ENCODE measurements around the gene BAIAP2.

The BAIAP2 gene, protein sequence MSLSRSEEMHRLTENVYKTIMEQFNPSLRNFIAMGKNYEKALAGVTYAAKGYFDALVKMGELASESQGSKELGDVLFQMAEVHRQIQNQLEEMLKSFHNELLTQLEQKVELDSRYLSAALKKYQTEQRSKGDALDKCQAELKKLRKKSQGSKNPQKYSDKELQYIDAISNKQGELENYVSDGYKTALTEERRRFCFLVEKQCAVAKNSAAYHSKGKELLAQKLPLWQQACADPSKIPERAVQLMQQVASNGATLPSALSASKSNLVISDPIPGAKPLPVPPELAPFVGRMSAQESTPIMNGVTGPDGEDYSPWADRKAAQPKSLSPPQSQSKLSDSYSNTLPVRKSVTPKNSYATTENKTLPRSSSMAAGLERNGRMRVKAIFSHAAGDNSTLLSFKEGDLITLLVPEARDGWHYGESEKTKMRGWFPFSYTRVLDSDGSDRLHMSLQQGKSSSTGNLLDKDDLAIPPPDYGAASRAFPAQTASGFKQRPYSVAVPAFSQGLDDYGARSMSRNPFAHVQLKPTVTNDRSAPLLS

DNA sequence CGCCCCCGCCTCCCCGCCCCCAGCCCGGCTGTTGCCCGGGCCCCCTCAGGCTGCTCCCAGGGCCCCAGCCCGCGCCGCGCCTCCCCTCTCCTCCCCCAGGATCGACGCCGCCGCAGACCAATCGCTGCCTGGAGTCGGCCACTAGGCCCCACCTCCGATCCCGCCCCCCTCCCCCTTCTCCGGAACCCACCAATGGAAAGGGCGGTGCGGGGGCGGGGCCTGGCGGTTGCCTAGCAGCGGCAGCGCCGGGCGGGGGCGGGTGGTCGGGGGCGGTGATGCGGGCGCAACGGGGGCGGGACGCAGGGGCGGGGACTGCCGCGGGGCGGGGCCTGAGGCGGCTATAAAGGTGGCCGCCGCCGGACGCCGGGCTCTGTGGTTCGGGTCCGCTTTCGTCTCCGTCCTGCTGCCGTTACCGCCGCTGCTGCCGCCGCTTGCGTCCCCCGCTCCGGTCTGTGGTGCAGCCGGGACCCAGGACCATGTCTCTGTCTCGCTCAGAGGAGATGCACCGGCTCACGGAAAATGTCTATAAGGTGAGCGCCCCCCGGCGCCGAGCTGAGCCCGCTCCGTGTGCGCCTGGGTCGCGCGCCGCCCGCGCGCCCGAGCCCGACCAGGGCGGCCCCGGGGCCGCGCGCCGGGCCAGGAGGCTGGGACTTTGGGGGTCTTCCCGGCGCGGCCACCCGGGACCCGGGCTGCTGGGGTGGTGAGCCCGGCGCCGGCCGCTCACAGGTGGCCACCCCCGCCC, at the start of gene BAIAP2:
TSS of gene BAIAP2 (plus strand) at position 373 of the 742 bp plus-strand sequence. CDS start at position 477, 104 bp downstream.
- Histone ChIP-seq H3K9ac (peak within 1 kb of the TSS; percentile 42 to 83 (median 68); a peak in 21 of 22 replicates), H3K27ac (peak within 1 kb of the TSS in 3 of 11 experiments; percentile 14 to 52 (median 32); a peak in 5 of 22 replicates), H3K36me3 (peaks cover 0 to 18% (median 0%) of the 10 kb centered on the region in 11 experiments; a peak in 3 of 22 replicates), H3K4me2 (peak within 1 kb of the TSS; percentile 94 to 100 (median 98)), H3K9me3 (replicated peaks in 1 of 11) (no peaks in the 10 kb centered on the region), H4K20me1 (peaks cover 4 to 93% (median 45%) of the 10 kb centered on the region in 11 experiments; a peak in 20 of 22 replicates), H3K27me3 (peaks cover 76 to 97% (median 96%) of the 10 kb centered on the region in 11 experiments), H3K4me3 (peak within 1 kb of the TSS; percentile 61 to 84 (median 70)), H3K4me1 (peaks cover 26 to 59% (median 44%) of the 10 kb centered on the region in 10 experiments)
- TF ChIP-seq Cebpa-rat (IDR thresholded peaks at IDR 0.05), result no peak

DNA sequence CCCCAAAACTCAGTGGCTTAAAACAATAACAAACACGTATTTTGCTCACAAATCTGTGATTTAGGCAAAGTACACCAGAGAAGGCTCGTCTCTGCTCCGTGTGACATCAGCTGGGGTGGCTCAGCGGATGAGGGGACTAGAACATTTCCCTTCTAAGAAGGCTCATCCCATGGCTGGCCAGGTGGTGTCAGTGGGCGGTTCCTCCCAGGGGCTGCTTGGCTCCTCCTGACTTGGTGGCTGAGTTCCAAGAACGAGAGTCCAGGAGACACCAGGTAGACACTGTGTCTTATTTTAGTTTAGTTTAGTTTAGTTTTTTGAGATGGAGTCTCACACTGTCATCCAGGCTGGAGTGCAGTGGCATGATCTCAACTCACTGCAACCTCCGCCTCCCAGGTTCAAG, 48.9 kb upstream of the BAIAP2 start:
- Histone ChIP-seq H3K9me3 (replicated peaks in 1 of 11) (no peaks in the 10 kb centered on the region), H3K27ac (no peak overlapping the region), H3K4me1 (peaks cover 30 to 45% (median 36%) of the 10 kb centered on the region in 10 experiments), H3K4me2 (peak overlapping the region in 10 of 11 experiments; percentile 73 to 90 (median 86); a peak in 14 of 22 replicates), H3K4me3 (no peak overlapping the region), H3K27me3 (peaks cover 68 to 99% (median 92%) of the 10 kb centered on the region in 11 experiments), H3K9ac (no peak overlapping the region; a peak in 1 of 22 replicates), H3K36me3 (no peaks in the 10 kb centered on the region), H4K20me1 (peaks cover 0 to 35% (median 18%) of the 10 kb centered on the region in 11 experiments; a peak in 12 of 22 replicates)
- no peak for TF ChIP-seq Cebpa-rat (IDR thresholded peaks at IDR 0.05)

DNA sequence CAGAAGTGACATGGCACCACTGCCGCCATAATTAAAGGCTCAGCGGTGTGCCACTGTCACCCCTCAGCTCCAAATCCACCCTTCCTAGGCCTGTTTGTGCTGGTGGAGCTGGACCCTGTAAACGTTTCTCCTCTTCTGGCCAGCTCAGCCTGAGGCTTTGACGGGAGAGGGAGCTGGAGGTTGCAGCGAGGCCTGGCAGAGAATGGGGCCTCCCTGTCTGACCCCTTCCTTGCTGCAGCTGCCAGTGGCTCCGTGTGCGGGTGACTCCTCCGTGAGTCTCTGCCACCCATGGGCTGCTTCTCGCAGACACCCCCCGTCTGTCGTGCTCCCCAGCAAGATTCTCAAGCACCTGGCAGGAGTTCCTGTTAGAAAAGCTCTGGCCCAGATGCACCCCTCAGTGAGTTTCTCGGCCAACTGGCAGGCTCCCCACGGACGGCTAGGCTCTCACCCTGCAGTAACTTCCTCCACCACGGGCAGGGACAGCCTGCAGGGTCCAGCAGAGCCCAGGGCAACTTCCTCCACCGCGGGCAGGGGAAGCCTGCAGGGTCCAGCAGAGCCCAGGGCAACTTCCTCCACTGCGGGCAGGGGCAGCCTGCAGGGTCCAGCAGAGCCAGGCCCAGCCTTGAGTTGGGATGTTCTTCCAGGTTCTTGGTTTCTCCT, 48.0 kb upstream of the BAIAP2 start:
- Histone ChIP-seq H3K9ac (peak overlapping the region in 7 of 11 experiments; percentile 20 to 56 (median 36); a peak in 8 of 22 replicates), H3K36me3 (no peaks in the 10 kb centered on the region), H4K20me1 (peaks cover 0 to 29% (median 18%) of the 10 kb centered on the region in 11 experiments; a peak in 12 of 22 replicates), H3K9me3 (replicated peaks in 1 of 11) (no peaks in the 10 kb centered on the region), H3K4me1 (peaks cover 32 to 50% (median 36%) of the 10 kb centered on the region in 10 experiments), H3K27ac (no peak overlapping the region), H3K4me2 (peak overlapping the region; percentile 73 to 90 (median 85)), H3K27me3 (peaks cover 62 to 92% (median 87%) of the 10 kb centered on the region in 11 experiments), H3K4me3 (peak overlapping the region in 6 of 10 experiments; percentile 8 to 30 (median 15); a peak in 6 of 20 replicates)
- TF ChIP-seq Cebpa-rat (IDR thresholded peaks at IDR 0.05), result no peak

DNA sequence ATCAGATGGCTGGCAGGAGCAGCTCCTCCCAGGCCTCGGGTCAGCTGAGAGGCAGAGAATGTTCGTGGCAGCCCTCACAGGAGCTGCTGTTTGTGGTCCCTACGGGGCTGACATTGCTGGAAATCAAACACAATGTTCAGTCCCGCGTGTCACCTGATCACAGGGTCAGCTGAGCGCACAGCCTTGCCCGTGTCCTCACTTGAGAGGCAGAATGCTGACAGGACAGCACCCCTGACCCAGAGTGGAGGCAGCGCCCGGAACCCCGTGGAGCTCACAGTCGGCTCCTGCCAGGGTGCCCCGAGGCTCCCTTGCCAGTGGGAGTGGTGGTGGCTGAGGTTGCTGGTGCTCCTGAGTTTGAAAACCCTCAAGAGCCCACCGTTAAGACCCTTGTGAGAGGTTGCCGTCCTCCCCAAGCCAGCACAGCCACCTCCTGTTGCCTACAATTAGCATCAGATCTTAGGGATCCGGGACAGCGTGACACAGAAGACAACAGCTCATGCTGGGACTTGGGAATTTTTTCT, 47.0 kb upstream of the BAIAP2 start:
- H3K36me3 ChIP-seq, result no peaks in the 10 kb centered on the region
- H3K27ac ChIP-seq, result no peak overlapping the region; a peak in 1 of 22 replicates
- H3K27me3 ChIP-seq, result peaks cover 52 to 92% (median 87%) of the 10 kb centered on the region in 11 experiments
- H3K9ac ChIP-seq, result peak overlapping the region in 6 of 11 experiments; percentile 8 to 32 (median 23); a peak in 4 of 22 replicates
- peaks cover 0 to 30% (median 21%) of the 10 kb centered on the region in 11 experiments; a peak in 17 of 22 replicates for H4K20me1 ChIP-seq
- TF ChIP-seq Cebpa-rat (IDR thresholded peaks at IDR 0.05), result no peak
- no peaks in the 10 kb centered on the region for H3K9me3 ChIP-seq (replicated peaks in 1 of 11)
- peak overlapping the region in 3 of 10 experiments; percentile 17; a peak in 2 of 20 replicates for H3K4me3 ChIP-seq
- H3K4me2 ChIP-seq, result peak overlapping the region; percentile 73 to 90 (median 85); a peak in 21 of 22 replicates
- H3K4me1 ChIP-seq, result peaks cover 37 to 57% (median 41%) of the 10 kb centered on the region in 10 experiments

DNA sequence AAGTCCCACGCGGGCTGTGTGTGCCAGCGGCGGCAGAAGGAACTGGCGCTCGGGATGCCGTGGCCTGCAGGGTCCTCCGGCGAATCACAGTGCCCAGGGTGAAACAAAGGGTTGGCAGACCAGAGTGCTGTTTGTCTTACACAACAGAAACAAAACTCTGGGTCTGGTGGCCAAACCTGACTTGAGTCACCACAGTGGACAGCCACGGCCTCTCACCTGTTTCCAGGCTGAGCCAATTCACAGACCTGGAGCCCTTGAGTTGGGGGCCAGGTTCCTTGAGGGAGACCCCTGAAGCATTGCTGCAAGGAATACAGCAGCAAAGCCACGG, 45.4 kb upstream of the BAIAP2 start:
- Histone ChIP-seq H3K4me2 (peak overlapping the region; percentile 31 to 90 (median 62); a peak in 19 of 22 replicates), H3K36me3 (peaks cover 0 to 9% (median 0%) of the 10 kb centered on the region in 11 experiments; a peak in 2 of 22 replicates), H4K20me1 (peaks cover 0 to 44% (median 35%) of the 10 kb centered on the region in 11 experiments; a peak in 19 of 22 replicates), H3K27me3 (peaks cover 46 to 77% (median 73%) of the 10 kb centered on the region in 11 experiments), H3K4me1 (peaks cover 44 to 57% (median 49%) of the 10 kb centered on the region in 10 experiments), H3K9me3 (replicated peaks in 1 of 11) (no peaks in the 10 kb centered on the region), H3K4me3 (no peak overlapping the region), H3K9ac (no peak overlapping the region), H3K27ac (no peak overlapping the region)
- no peak for TF ChIP-seq Cebpa-rat (IDR thresholded peaks at IDR 0.05)

DNA sequence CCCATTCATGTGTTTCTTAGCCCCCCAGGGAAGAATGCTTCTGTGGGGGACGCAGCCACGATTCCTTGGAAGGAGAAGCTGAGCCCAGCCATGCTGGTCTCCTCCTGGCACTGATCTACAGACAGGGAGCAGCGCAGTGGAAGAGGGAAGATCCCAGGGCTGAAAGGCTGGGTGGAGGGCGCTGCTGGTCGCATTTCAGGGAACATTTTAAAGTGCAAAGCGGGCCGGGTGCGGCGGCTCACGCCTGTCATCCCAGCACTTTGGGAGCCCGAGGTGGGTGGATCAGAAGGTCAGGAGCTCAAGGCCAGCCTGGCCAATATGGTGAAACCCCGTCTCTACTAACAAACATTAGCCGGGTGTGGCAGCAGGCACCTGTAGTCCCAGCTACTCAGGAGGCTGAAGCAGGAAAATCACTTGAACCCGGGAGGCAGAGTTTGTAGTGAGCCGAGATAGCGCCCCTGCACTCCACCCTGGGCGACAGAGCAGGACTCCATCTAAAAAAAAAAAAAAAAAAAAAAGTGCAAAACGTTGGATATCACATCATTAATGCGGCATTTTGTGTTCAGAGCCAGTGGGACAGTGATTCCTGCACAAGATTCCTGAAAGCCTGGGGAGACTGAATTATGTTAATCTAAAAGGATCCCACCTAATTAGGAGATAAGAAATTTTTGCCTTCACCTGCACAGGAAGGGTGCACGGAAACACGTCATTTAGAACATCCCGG, 43.9 kb upstream of the BAIAP2 start:
- peaks cover 38 to 62% (median 58%) of the 10 kb centered on the region in 11 experiments for H3K27me3 ChIP-seq
- no peak for TF ChIP-seq Cebpa-rat (IDR thresholded peaks at IDR 0.05)
- H3K9me3 ChIP-seq (replicated peaks in 1 of 11), result no peaks in the 10 kb centered on the region
- peak overlapping the region; percentile 89 to 98 (median 93) for H3K9ac ChIP-seq
- H4K20me1 ChIP-seq, result peaks cover 0 to 54% (median 36%) of the 10 kb centered on the region in 11 experiments; a peak in 19 of 22 replicates
- peak overlapping the region; percentile 75 to 87 (median 83); a peak in 19 of 22 replicates for H3K27ac ChIP-seq
- H3K4me3 ChIP-seq, result peak overlapping the region; percentile 84 to 100 (median 99)
- peaks cover 12 to 22% (median 12%) of the 10 kb centered on the region in 11 experiments for H3K36me3 ChIP-seq
- H3K4me2 ChIP-seq, result peak overlapping the region; percentile 80 to 100 (median 96)
- peaks cover 40 to 54% (median 47%) of the 10 kb centered on the region in 10 experiments for H3K4me1 ChIP-seq

DNA sequence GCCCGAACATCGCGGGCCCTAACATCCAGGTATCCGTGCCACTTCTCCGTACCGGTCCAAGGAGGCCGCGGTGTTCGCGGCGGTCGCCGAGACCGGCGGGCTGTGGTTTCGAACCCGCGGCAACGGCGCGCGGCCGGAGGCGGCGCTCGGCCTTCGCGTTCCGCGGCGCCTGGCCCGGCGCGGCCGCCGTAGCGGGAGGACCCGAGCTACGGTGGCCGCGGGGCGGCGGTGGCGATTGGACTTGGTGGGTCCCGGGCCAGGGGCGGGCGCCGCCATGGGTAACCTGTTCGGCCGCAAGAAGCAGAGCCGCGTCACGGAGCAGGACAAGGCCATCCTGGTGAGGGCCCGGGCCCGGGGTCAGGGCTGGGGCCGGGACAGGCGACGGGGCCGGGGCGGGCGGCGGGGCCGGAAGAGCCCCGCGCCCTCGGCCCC, 43.3 kb upstream of the BAIAP2 start, which contains the start of gene CHMP6:
TSS of gene CHMP6 (plus strand) at position 197 of the 432 bp plus-strand sequence. CDS start at position 275, 78 bp downstream.
- Histone ChIP-seq H3K36me3 (peaks cover 18 to 28% (median 18%) of the 10 kb centered on the region in 11 experiments), H3K27me3 (peaks cover 32 to 56% (median 52%) of the 10 kb centered on the region in 11 experiments), H3K4me2 (peak within 1 kb of the TSS; percentile 83 to 100 (median 97)), H3K9ac (peak within 1 kb of the TSS; percentile 89 to 98 (median 93)), H3K4me1 (peaks cover 34 to 48% (median 41%) of the 10 kb centered on the region in 10 experiments), H3K27ac (peak within 1 kb of the TSS; percentile 75 to 87 (median 83)), H3K4me3 (peak within 1 kb of the TSS; percentile 84 to 100 (median 99)), H3K9me3 (replicated peaks in 1 of 11) (no peaks in the 10 kb centered on the region), H4K20me1 (peaks cover 0 to 58% (median 35%) of the 10 kb centered on the region in 11 experiments; a peak in 19 of 22 replicates)
- TF ChIP-seq Cebpa-rat (IDR thresholded peaks at IDR 0.05), result no peak
